ENCODE results near the gene MAP3K9. TPM values are rescaled to one million over a fixed set of nuclear protein-coding genes. Genes with fewer than 3 reads are reported as not detected.
A peak's percentile ranks its signal among the peaks of the same experiment; 100 is the strongest.

MAP3K9 gene
- total and polyA plus RNA-seq, 2 of the 8 experiments (the other 6 are each of a cell fraction or from before 2014, with no cell fraction given): 9.8 to 24.7 TPM

- Histone ChIP-seq H4K20me1 (replicated peaks in 1 of 2; ENCODE audit: control insufficient read depth in 1 of 2, insufficient read depth in 2 of 2, low read length in 2 of 2) (no peaks in the 10 kb centered on the region), H2BK5ac (ENCODE audit: low read depth, low read length) (peak overlapping the region; percentile 61; the same call in 1 of the 2 replicates), H2BK20ac (ENCODE audit: low read length) (peak overlapping the region; percentile 6; the same call in 1 of the 2 replicates), H4K5ac (ENCODE audit: insufficient read length, low read depth, low read length) (no peak overlapping the region), H2AK5ac (ENCODE audit: low read depth, low read length) (peak overlapping the region; percentile 42; the same call in 1 of the 2 replicates), H3K79me1 (ENCODE audit: low read depth, low read length) (no peaks in the 10 kb centered on the region), H3K4me3 (ENCODE audit: extremely low read depth in 1 of 4, insufficient read depth in 2 of 4, low read depth in 3 of 4, low read length in 4 of 4) (no peak overlapping the region), H3K23ac (ENCODE audit: insufficient read length) (no peak overlapping the region), H3K27ac (ENCODE audit: low read depth, low read length) (no peak overlapping the region), H3K4me2 (ENCODE audit: insufficient read depth in 1 of 2, low read depth in 2 of 2, low read length in 2 of 2) (no peak overlapping the region), H3K79me2 (ENCODE audit: control insufficient read depth in 1 of 2, insufficient read depth in 2 of 2, low read length in 2 of 2) (no peaks in the 10 kb centered on the region), H3K4ac (replicated peaks; ENCODE audit: insufficient read length, low read depth, low read length) (no peak overlapping the region), H2BK120ac (replicated peaks; ENCODE audit: low read depth, low read length) (peak overlapping the region; percentile 7), H3K9me3 (ENCODE audit: insufficient read depth in 2 of 2, low read depth in 1 of 2, low read length in 1 of 2) (no peaks in the 10 kb centered on the region), H3K27me3 (replicated peaks in 1 of 4; ENCODE audit: control insufficient read depth in 3 of 4, extremely low read depth in 1 of 4, insufficient read depth in 3 of 4, low read length in 3 of 4) (no peaks in the 10 kb centered on the region), H3K23me2 (ENCODE audit: low read depth, low read length) (no peaks in the 10 kb centered on the region), H2BK12ac (ENCODE audit: low read depth, low read length) (peak overlapping the region; percentile 82; the same call in 1 of the 2 replicates), H4K91ac (replicated peaks; ENCODE audit: insufficient read length, low read length) (peak overlapping the region; percentile 78), H3K36me3 (ENCODE audit: control insufficient read depth in 2 of 4, insufficient read depth in 4 of 4, low read length in 3 of 4) (no peaks in the 10 kb centered on the region), H4K8ac (ENCODE audit: extremely low read depth, insufficient read depth, low read length) (no peak overlapping the region), H3K9ac (replicated peaks in 1 of 4; ENCODE audit: extremely low read depth in 1 of 4, low read depth in 3 of 4, low read length in 3 of 4) (no peak overlapping the region), H2BK15ac (ENCODE audit: low read length) (no peak overlapping the region), H3K14ac (ENCODE audit: insufficient read length) (no peak overlapping the region), H3K56ac (replicated peaks; ENCODE audit: insufficient read length, low read depth, low read length) (no peak overlapping the region), H2AFZ (ENCODE audit: low read length) (no peak overlapping the region), H3K4me1 (replicated peaks in 1 of 4; ENCODE audit: control insufficient read depth in 3 of 4, insufficient read depth in 4 of 4, low read length in 3 of 4) (peaks cover 10 to 24% (median 16%) of the 10 kb centered on the region in 4 experiments), H3K18ac (ENCODE audit: extremely low read depth, low read length) (no peak overlapping the region)
- WGBS, 2 experiments (ENCODE audit: extremely low coverage in 1 of 2, insufficient coverage in 1 of 2, insufficient read length in 1 of 2, insufficient replicate concordance in 2 of 2, low coverage in 1 of 2, low lambda C conversion rate in 2 of 2, missing lambda C conversion rate in 1 of 2): 83% methylated on average over 4 of the region's 4 CpGs; no CpG with 5 or more reads in 1 of the 2 experiments
- FAIRE-seq: no peak
- ChIA-PET POLR2A (ENCODE audit: partially characterized antibody) (interaction anchor here (1.1 to 1.7 kb wide), 6 partner anchors 55 to 109 kb away, joined by 3 to 6 read pairs (median 4); no protein-coding TSS in a partner anchor), CTCF (ENCODE audit: partially characterized antibody) (interaction anchor here (0.6 to 12.1 kb wide), 35 partner anchors 8 to 146 kb away, joined by 3 to 154 read pairs (median 5); no protein-coding TSS in a partner anchor)
- DNase-seq (ENCODE audit: low read depth in 1 of 2, low spot score in 2 of 2): no peak
- no peak for TF ChIP-seq ZNF274 (IDR thresholded peaks at IDR 0.05; ENCODE audit: borderline replicate concordance, extremely low read depth, low read length)
- no peak for TF ChIP-seq HDAC2 (IDR thresholded peaks at IDR 0.05; ENCODE audit: borderline replicate concordance in 1 of 2, low read depth in 2 of 2, low read length in 2 of 2)
- TF ChIP-seq MAFK (IDR thresholded peaks at IDR 0.05; ENCODE audit: low read depth, low read length): no peak
- TF ChIP-seq E2F6 (IDR thresholded peaks at IDR 0.05): no peak
- TF ChIP-seq ATF2 (IDR thresholded peaks at IDR 0.05; ENCODE audit: low read length): no peak
- no peak for TF ChIP-seq POLR2A (IDR thresholded peaks at IDR 0.05; ENCODE audit: control extremely low read depth in 1 of 2, low read depth in 2 of 2, low read length in 2 of 2)
- no peak for TF ChIP-seq KDM1A (IDR thresholded peaks at IDR 0.05; ENCODE audit: borderline replicate concordance, low read length)
- TF ChIP-seq SP1 (IDR thresholded peaks at IDR 0.05; ENCODE audit: low read depth, low read length): no peak
- TF ChIP-seq ATF3 (IDR thresholded peaks at IDR 0.05; ENCODE audit: insufficient read depth, low read depth, low read length): no peak
- TF ChIP-seq RXRA (IDR thresholded peaks at IDR 0.05; ENCODE audit: insufficient read depth, low read depth, low read length): no peak
- no peak for TF ChIP-seq POLR2AphosphoS5 (IDR thresholded peaks at IDR 0.05; ENCODE audit: low read depth, low read length)
Observed at GRCh38 chr14:70713096-70713495, 96.2 kb downstream of the MAP3K9 start.

All from H1 (cell line).